HCT116 (cell line): ENCODE measurements around the gene OR2A25.
"Not testable (repeated sequence)": the region's sequence is repeated elsewhere in the genome, so short reads cannot be mapped to it uniquely, and the experiment has no call there.

ENCODE experiments used
- EGR1 ChIP-seq: IDR thresholded peaks from 2 replicates; pipeline ENCODE4 v1.6.1; 2012; ENCODE audit warnings: low read depth
- EZH2phosphoT487 ChIP-seq: fragments of 200-600 bp; IDR thresholded peaks from 2 replicates; pipeline ENCODE4 v1.6.1; 2018; ENCODE audit warnings: antibody characterized with exemption, borderline replicate concordance
- POLR2AphosphoS5 ChIP-seq: IDR thresholded peaks from 2 replicates; pipeline ENCODE4 v1.6.1; 2011; ENCODE audit warnings: mild to moderate bottlenecking, low read depth, low read length, moderate library complexity
- RAD21 ChIP-seq: IDR thresholded peaks from 2 replicates; pipeline ENCODE4 v1.6.1; 2012; ENCODE audit warnings: low read depth, mild to moderate bottlenecking
- SP1 ChIP-seq: IDR thresholded peaks from 2 replicates; pipeline ENCODE4 v1.6.1; 2012; ENCODE audit warnings: low read depth
- SRF ChIP-seq: IDR thresholded peaks from 2 replicates; pipeline ENCODE4 v1.6.1; 2012; ENCODE audit warnings: low read depth
- ZNF274 ChIP-seq: fragments of 200-500 bp; sonication (Bioruptor generic); IDR thresholded peaks from 2 replicates; pipeline ENCODE4 v1.6.1; 2014; ENCODE audit warnings: mild to moderate bottlenecking, low read depth, low read length, inconsistent platforms
- TF ChIP-seq, protein P1 (sequence below), 3 experiments: fragments of 200-600 bp in 1 of 3; sonication (generic) in 1 of 3; IDR thresholded peaks in 2 of 3; conservative IDR thresholded peaks in 1 of 3; 2 replicates each; pipeline ENCODE4 v1.5.1; 2012 to 2017; ENCODE audit warnings: low read depth in 2 of 3, low read length in 2 of 3, antibody characterized with exemption in 1 of 3, borderline replicate concordance in 1 of 3, control low read depth in 1 of 3, mild to moderate bottlenecking in 1 of 3, mixed read lengths in 1 of 3, mixed run types in 1 of 3, moderate library complexity in 1 of 3; ENCODE audit not compliant: insufficient read depth in 1 of 3
- TF ChIP-seq, protein P2 (sequence below): IDR thresholded peaks from 2 replicates; pipeline ENCODE4 v1.6.1; 2012

GRCh38 chr7:144050884-144051283 is 18.7 kb upstream of the OR2A25 start:
- TF ChIP-seq RAD21, EGR1, EZH2phosphoT487, ZNF274, POLR2AphosphoS5, SP1, SRF: not testable (repeated sequence)
- TF ChIP-seq, protein P1, sequence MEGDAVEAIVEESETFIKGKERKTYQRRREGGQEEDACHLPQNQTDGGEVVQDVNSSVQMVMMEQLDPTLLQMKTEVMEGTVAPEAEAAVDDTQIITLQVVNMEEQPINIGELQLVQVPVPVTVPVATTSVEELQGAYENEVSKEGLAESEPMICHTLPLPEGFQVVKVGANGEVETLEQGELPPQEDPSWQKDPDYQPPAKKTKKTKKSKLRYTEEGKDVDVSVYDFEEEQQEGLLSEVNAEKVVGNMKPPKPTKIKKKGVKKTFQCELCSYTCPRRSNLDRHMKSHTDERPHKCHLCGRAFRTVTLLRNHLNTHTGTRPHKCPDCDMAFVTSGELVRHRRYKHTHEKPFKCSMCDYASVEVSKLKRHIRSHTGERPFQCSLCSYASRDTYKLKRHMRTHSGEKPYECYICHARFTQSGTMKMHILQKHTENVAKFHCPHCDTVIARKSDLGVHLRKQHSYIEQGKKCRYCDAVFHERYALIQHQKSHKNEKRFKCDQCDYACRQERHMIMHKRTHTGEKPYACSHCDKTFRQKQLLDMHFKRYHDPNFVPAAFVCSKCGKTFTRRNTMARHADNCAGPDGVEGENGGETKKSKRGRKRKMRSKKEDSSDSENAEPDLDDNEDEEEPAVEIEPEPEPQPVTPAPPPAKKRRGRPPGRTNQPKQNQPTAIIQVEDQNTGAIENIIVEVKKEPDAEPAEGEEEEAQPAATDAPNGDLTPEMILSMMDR (IDR thresholded peaks at IDR 0.05 in 2 of 3, conservative IDR thresholded peaks at IDR 0.05 in 1 of 3; ENCODE audit: borderline replicate concordance in 1 of 3, insufficient read depth in 1 of 3, low read depth in 2 of 3, low read length in 2 of 3), result not testable (repeated sequence)
- TF ChIP-seq, protein P2, sequence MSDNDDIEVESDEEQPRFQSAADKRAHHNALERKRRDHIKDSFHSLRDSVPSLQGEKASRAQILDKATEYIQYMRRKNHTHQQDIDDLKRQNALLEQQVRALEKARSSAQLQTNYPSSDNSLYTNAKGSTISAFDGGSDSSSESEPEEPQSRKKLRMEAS, result not testable (repeated sequence)
